Suprapubic skin (tissue), 4 donors: ENCODE data around the gene PLXNB3. TPM values are rescaled to one million over a fixed set of nuclear protein-coding genes. Genes with fewer than 3 reads are reported as not detected.

Source experiments
- DNase-seq, 2 donors: peaks; one replicate each; pipeline ENCODE4 v3.0.0-alpha.2; 2019; ENCODE audit warnings: low spot score in 2 of 2
- H3K27ac ChIP-seq: fragments of 200-600 bp; sonication (generic); one replicate; pipeline ENCODE4 v1.5.1; 2019
- H3K27me3 ChIP-seq: fragments of 200-600 bp; sonication (generic); one replicate; pipeline ENCODE4 v1.5.1; 2019
- H3K36me3 ChIP-seq: fragments of 200-600 bp; sonication (generic); one replicate; pipeline ENCODE4 v1.5.1; 2019
- H3K4me1 ChIP-seq: fragments of 200-600 bp; sonication (generic); one replicate; pipeline ENCODE4 v1.5.1; 2019
- H3K4me3 ChIP-seq: fragments of 200-600 bp; sonication (generic); one replicate; pipeline ENCODE4 v1.5.1; 2019; ENCODE audit warnings: mild to moderate bottlenecking
- H3K9me3 ChIP-seq: fragments of 200-600 bp; sonication (generic); one replicate; pipeline ENCODE4 v1.5.1; 2019
- EP300 ChIP-seq: sonication (generic); formaldehyde crosslinking; IDR thresholded peaks from one replicate; pipeline ENCODE4 v1.6.1; 2017; ENCODE audit warnings: antibody characterized with exemption
- POLR2A ChIP-seq, 2 donors: fragments of 450-650 bp; IDR thresholded peaks; one replicate each; pipeline ENCODE4 v1.6.1; 2017; ENCODE audit warnings: antibody characterized with exemption in 2 of 2, mild to moderate bottlenecking in 2 of 2, moderate library complexity in 2 of 2
- POLR2AphosphoS5 ChIP-seq, 3 donors: sonication (generic); formaldehyde crosslinking; IDR thresholded peaks; one replicate each; pipeline ENCODE4 v1.6.1; 2017; ENCODE audit warnings: antibody characterized with exemption in 3 of 3
- WGBS: methylation state at CpG from one replicate; pipeline ENCODE4 v1.1.5; 2018; 5-methylcytosine and 5-hydroxymethylcytosine counted together
- total RNA-seq, 4 donors: library from RNA; depleted of rRNA; stranded (reverse); fragments of >200 nt; gene quantifications; one replicate each; pipeline ENCODE4 v1.1.0, GENCODE V29; 2016
- TF ChIP-seq, protein P1 (sequence below), 2 donors: fragments of 200-600 bp in 1 of 2; fragments of 450-650 bp in 1 of 2; sonication (generic) in 1 of 2; IDR thresholded peaks; one replicate each; pipeline ENCODE4 v1.5.1; 2016 to 2019; ENCODE audit warnings: antibody characterized with exemption in 2 of 2, mild to moderate bottlenecking in 1 of 2, moderate library complexity in 1 of 2

PLXNB3 gene
- total RNA-seq, 4 donors from 2014 or later, result 13.5 to 23.9 (median 19.8) TPM

DNA sequence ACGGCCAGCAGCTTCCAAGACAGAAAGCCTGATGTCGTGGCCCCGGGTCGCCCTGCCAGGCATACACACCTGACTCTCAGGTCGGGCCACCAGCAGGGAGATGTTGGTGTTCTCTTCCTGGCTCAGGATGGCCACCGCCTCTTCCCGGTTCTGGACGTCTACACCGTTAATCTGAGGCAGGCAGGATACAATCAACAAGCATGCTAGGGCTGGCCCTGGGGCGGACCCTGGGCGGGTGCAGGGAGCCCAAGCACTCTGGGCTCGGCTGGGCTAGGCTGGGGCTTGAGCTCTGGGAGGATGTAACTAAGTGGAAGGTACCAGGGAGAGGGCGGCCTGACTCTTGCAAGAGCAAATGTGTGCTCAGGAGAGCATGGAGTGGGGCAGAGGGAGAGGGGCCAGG, 41.4 kb downstream of the PLXNB3 start:
- no peaks in the 10 kb centered on the region for H3K9me3 ChIP-seq
- TF ChIP-seq, protein P1, sequence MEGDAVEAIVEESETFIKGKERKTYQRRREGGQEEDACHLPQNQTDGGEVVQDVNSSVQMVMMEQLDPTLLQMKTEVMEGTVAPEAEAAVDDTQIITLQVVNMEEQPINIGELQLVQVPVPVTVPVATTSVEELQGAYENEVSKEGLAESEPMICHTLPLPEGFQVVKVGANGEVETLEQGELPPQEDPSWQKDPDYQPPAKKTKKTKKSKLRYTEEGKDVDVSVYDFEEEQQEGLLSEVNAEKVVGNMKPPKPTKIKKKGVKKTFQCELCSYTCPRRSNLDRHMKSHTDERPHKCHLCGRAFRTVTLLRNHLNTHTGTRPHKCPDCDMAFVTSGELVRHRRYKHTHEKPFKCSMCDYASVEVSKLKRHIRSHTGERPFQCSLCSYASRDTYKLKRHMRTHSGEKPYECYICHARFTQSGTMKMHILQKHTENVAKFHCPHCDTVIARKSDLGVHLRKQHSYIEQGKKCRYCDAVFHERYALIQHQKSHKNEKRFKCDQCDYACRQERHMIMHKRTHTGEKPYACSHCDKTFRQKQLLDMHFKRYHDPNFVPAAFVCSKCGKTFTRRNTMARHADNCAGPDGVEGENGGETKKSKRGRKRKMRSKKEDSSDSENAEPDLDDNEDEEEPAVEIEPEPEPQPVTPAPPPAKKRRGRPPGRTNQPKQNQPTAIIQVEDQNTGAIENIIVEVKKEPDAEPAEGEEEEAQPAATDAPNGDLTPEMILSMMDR (IDR thresholded peaks at IDR 0.05), result no peak
- TF ChIP-seq POLR2AphosphoS5 (IDR thresholded peaks at IDR 0.05), result no peak
- no peak for TF ChIP-seq EP300
- no peak for TF ChIP-seq POLR2A (IDR thresholded peaks at IDR 0.05)
- 69% methylated on average over 8 of the region's 13 CpGs for WGBS
- no peak for DNase-seq
- H3K4me1 ChIP-seq, result no peaks in the 10 kb centered on the region
- no peaks in the 10 kb centered on the region for H3K27me3 ChIP-seq
- H3K4me3 ChIP-seq, result no peak overlapping the region
- H3K27ac ChIP-seq, result no peak overlapping the region
- no peaks in the 10 kb centered on the region for H3K36me3 ChIP-seq

DNA sequence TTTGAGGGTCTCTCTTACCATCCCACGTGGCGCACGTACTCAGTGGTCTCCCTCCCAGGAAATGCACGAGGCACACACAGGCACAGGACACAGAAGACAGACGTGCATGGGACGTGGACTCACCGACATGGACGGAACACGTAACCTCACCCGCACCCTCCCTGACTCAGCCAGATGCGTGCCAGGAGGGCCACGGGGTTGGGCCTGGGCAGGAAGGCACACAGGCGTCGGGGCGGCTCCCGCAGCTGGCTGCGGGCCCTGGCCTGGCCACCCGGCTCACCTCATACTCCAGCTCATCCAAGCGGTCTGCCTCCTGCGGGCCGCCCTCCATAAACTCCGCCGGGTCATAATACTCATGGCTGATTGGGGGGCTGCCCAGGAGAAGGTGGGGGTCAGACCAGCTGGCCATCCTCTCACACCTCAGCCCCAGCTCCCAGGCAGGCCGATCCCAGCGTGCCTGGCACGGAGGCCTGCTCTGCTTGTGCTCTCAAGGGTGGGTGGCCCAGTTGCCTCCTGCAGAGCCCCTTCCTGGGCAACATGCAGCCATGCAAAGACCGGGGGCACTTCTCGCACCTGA, 43.0 kb downstream of the PLXNB3 start:
- Histone ChIP-seq H3K4me3 (no peak overlapping the region), H3K36me3 (no peaks in the 10 kb centered on the region), H3K4me1 (no peaks in the 10 kb centered on the region), H3K9me3 (no peaks in the 10 kb centered on the region), H3K27me3 (no peaks in the 10 kb centered on the region), H3K27ac (no peak overlapping the region)
- no peak for TF ChIP-seq POLR2AphosphoS5 (IDR thresholded peaks at IDR 0.05)
- no peak for TF ChIP-seq POLR2A (IDR thresholded peaks at IDR 0.05)
- no peak for TF ChIP-seq EP300
- TF ChIP-seq, protein P1 (IDR thresholded peaks at IDR 0.05), result no peak
- WGBS, result no CpG with 5 or more reads among the region's 28 CpGs
- no peak for DNase-seq

DNA sequence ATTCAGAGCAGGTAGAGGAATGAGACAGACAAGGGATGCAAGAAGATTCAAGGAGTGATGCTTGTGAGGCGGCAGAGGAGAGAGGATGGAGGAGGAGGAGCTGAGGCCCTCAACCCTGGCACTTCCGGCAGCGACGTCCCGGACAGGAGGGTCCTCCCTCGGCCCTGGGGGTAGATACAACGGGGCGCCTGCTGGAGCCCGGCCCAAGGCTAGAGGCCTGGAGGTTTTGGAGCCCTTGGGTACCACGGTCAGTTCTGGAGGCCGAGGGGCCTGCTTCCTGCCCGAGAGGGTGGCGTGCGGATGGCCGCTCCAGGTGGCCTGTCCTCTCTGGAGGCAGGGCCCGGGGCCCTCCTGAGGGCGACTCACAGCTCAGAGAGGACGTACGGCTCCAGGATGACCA, 43.9 kb downstream of the PLXNB3 start:
- TF ChIP-seq POLR2AphosphoS5 (IDR thresholded peaks at IDR 0.05) (no peak), POLR2A (IDR thresholded peaks at IDR 0.05) (no peak), EP300 (no peak)
- TF ChIP-seq, protein P1 (IDR thresholded peaks at IDR 0.05), result no peak
- Histone ChIP-seq H3K9me3 (no peaks in the 10 kb centered on the region), H3K27me3 (no peaks in the 10 kb centered on the region), H3K27ac (no peak overlapping the region), H3K4me3 (no peak overlapping the region), H3K4me1 (no peaks in the 10 kb centered on the region), H3K36me3 (no peaks in the 10 kb centered on the region)
- WGBS, result 90% methylated on average over 13 of the region's 19 CpGs
- DNase-seq, result no peak

DNA sequence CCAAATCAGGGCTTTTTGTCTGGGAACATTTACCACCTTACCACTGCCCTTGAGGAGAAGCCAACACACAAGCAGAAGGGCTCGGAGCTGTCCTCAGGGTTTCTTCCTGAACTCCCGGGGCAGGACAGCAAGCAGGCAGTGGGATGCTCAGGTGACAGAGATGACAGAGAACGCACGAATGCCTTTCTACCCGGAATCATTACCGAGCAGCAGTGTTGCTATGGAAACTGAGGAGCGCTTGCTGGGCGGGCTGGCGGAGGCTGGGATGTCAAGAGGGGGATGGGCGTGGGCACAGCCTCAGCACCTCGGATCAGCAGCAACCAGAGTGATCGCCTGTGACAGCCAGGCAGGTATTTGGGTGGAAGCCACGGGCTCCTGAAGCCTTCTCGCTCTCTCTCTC, 48.2 kb downstream of the PLXNB3 start:
- TF ChIP-seq EP300, result no peak
- no peak for TF ChIP-seq POLR2A (IDR thresholded peaks at IDR 0.05)
- TF ChIP-seq, protein P1 (IDR thresholded peaks at IDR 0.05), result no peak
- TF ChIP-seq POLR2AphosphoS5 (IDR thresholded peaks at IDR 0.05), result no peak
- no peak overlapping the region for H3K4me3 ChIP-seq
- no peaks in the 10 kb centered on the region for H3K4me1 ChIP-seq
- H3K36me3 ChIP-seq, result no peaks in the 10 kb centered on the region
- H3K27me3 ChIP-seq, result no peaks in the 10 kb centered on the region
- no peak for DNase-seq
- no peaks in the 10 kb centered on the region for H3K9me3 ChIP-seq
- WGBS, result 67% methylated on average over 11 of the region's 14 CpGs
- H3K27ac ChIP-seq, result no peak overlapping the region

DNA sequence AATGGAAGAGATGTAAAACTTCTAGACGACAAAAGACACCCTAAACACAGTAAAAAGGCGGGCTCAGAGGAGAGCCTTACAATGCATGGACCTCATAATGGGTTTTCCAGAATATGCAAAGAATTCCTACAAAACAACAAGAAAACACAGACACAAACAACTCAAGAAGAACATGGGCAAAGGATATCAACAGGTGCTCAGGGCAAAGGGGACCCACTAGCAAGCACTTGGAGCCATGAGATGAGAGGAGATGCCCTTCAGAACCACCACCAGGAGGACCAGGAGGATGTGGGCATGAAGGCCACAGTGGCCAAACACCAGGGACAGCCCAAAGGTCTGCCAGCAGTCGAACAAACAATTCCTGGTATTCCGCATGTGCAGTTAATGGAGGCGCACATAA, 49.1 kb downstream of the PLXNB3 start:
- no peak for TF ChIP-seq EP300
- no peak for TF ChIP-seq POLR2A (IDR thresholded peaks at IDR 0.05)
- TF ChIP-seq, protein P1 (IDR thresholded peaks at IDR 0.05), result no peak
- no peak for TF ChIP-seq POLR2AphosphoS5 (IDR thresholded peaks at IDR 0.05)

More for the DNA sequence above, 49.1 kb downstream of the PLXNB3 start:
- no peaks in the 10 kb centered on the region for H3K36me3 ChIP-seq
- WGBS, result 92% methylated on average over 5 of the region's 5 CpGs
- H3K27me3 ChIP-seq, result no peaks in the 10 kb centered on the region
- H3K4me3 ChIP-seq, result no peak overlapping the region
- H3K4me1 ChIP-seq, result no peaks in the 10 kb centered on the region
- no peak overlapping the region for H3K27ac ChIP-seq
- H3K9me3 ChIP-seq, result no peaks in the 10 kb centered on the region
- DNase-seq, result no peak
